Measurements from ENCODE around the gene TMEM248. TPM values are rescaled to one million over a fixed set of nuclear protein-coding genes. Genes with fewer than 3 reads are reported as not detected.

TMEM248 gene
- total and polyA plus RNA-seq, 2 of the 8 experiments (the other 6 are each of a cell fraction or from before 2014, with no cell fraction given): 63.6 to 126 TPM

- ChIA-PET CTCF (ENCODE audit: partially characterized antibody) (interaction anchor here (0.6 kb wide), 1 partner anchor 14 kb away, joined by 3 read pairs; no protein-coding TSS in a partner anchor), POLR2A (ENCODE audit: partially characterized antibody) (no interaction called here)
- 95% methylated on average over 3 of the region's 3 CpGs; no CpG with 5 or more reads in 1 of the 2 experiments for WGBS, 2 experiments (ENCODE audit: extremely low coverage in 1 of 2, insufficient coverage in 1 of 2, insufficient read length in 1 of 2, insufficient replicate concordance in 2 of 2, low coverage in 1 of 2, low lambda C conversion rate in 2 of 2, missing lambda C conversion rate in 1 of 2)
These were observed 4.2 kb downstream of the TMEM248 start for GRCh38 chr7:66925255-66925654.

More at GRCh38 chr7:66925255-66925654, 4.2 kb downstream of the TMEM248 start:
- Histone ChIP-seq H4K8ac (ENCODE audit: extremely low read depth, insufficient read depth, low read length) (no peak overlapping the region), H2BK5ac (ENCODE audit: low read depth, low read length) (no peak overlapping the region), H3K27ac (ENCODE audit: low read depth, low read length) (no peak overlapping the region), H3K4me2 (ENCODE audit: insufficient read depth in 1 of 2, low read depth in 2 of 2, low read length in 2 of 2) (no peak overlapping the region), H2BK12ac (ENCODE audit: low read depth, low read length) (no peak overlapping the region), H4K91ac (replicated peaks; ENCODE audit: insufficient read length, low read length) (no peak overlapping the region), H4K5ac (ENCODE audit: insufficient read length, low read depth, low read length) (no peak overlapping the region), H2BK120ac (replicated peaks; ENCODE audit: low read depth, low read length) (no peak overlapping the region), H3K79me1 (ENCODE audit: low read depth, low read length) (peaks cover 20% of the 10 kb centered on the region), H3K4me1 (replicated peaks in 1 of 4; ENCODE audit: control insufficient read depth in 3 of 4, insufficient read depth in 4 of 4, low read length in 3 of 4) (peaks cover 3 to 15% (median 6%) of the 10 kb centered on the region in 4 experiments), H3K56ac (replicated peaks; ENCODE audit: insufficient read length, low read depth, low read length) (no peak overlapping the region), H2BK15ac (ENCODE audit: low read length) (no peak overlapping the region), H3K23ac (ENCODE audit: insufficient read length) (no peak overlapping the region), H3K27me3 (replicated peaks in 1 of 4; ENCODE audit: control insufficient read depth in 3 of 4, extremely low read depth in 1 of 4, insufficient read depth in 3 of 4, low read length in 3 of 4) (no peaks in the 10 kb centered on the region), H2BK20ac (ENCODE audit: low read length) (no peak overlapping the region), H4K20me1 (replicated peaks in 1 of 2; ENCODE audit: control insufficient read depth in 1 of 2, insufficient read depth in 2 of 2, low read length in 2 of 2) (peaks cover 2 to 18% of the 10 kb centered on the region in 2 experiments), H3K9me3 (ENCODE audit: insufficient read depth in 2 of 2, low read depth in 1 of 2, low read length in 1 of 2) (no peaks in the 10 kb centered on the region), H3K14ac (ENCODE audit: insufficient read length) (no peak overlapping the region), H3K23me2 (ENCODE audit: low read depth, low read length) (peaks cover 9% of the 10 kb centered on the region), H3K4me3 (ENCODE audit: extremely low read depth in 1 of 4, insufficient read depth in 2 of 4, low read depth in 3 of 4, low read length in 4 of 4) (no peak overlapping the region), H3K4ac (replicated peaks; ENCODE audit: insufficient read length, low read depth, low read length) (no peak overlapping the region), H3K18ac (ENCODE audit: extremely low read depth, low read length) (no peak overlapping the region), H3K36me3 (ENCODE audit: control insufficient read depth in 2 of 4, insufficient read depth in 4 of 4, low read length in 3 of 4) (peaks cover 0 to 6% (median 0%) of the 10 kb centered on the region in 4 experiments; a peak in 2 of 8 replicates), H2AFZ (ENCODE audit: low read length) (no peak overlapping the region), H2AK5ac (ENCODE audit: low read depth, low read length) (no peak overlapping the region), H3K9ac (replicated peaks in 1 of 4; ENCODE audit: extremely low read depth in 1 of 4, low read depth in 3 of 4, low read length in 3 of 4) (no peak overlapping the region), H3K79me2 (ENCODE audit: control insufficient read depth in 1 of 2, insufficient read depth in 2 of 2, low read length in 2 of 2) (peaks cover 11 to 83% of the 10 kb centered on the region in 2 experiments)
- DNase-seq (ENCODE audit: low read depth in 1 of 2, low spot score in 2 of 2): no peak
- no peak for FAIRE-seq
- TF ChIP-seq GABPA (IDR thresholded peaks at IDR 0.05; ENCODE audit: borderline replicate concordance, insufficient read depth, low read length): no peak

Data from H1 (cell line).